T47D (cell line): ENCODE results near the gene RRAGC.

Experiments used
- DNase-seq, 2 experiments: peaks; one replicate each; pipeline versions ENCODE4 v3.0.0 to v3.0.0-alpha.2; 2011 to 2012; ENCODE audit warnings: low read depth in 1 of 2, low spot score in 1 of 2
- JUND ChIP-seq: IDR thresholded peaks from 2 replicates; pipeline ENCODE4 v1.6.1; 2012; ENCODE audit warnings: low read depth
- in situ Hi-C: cut with HindIII; loops from 2 replicates; pipeline ENCODE4 v1.10.0; 2016; ENCODE audit warnings: low sequenced_read_pairs, low pct_unique_long_range_greater_than_20kb

RRAGC gene, protein sequence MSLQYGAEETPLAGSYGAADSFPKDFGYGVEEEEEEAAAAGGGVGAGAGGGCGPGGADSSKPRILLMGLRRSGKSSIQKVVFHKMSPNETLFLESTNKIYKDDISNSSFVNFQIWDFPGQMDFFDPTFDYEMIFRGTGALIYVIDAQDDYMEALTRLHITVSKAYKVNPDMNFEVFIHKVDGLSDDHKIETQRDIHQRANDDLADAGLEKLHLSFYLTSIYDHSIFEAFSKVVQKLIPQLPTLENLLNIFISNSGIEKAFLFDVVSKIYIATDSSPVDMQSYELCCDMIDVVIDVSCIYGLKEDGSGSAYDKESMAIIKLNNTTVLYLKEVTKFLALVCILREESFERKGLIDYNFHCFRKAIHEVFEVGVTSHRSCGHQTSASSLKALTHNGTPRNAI

DNA sequence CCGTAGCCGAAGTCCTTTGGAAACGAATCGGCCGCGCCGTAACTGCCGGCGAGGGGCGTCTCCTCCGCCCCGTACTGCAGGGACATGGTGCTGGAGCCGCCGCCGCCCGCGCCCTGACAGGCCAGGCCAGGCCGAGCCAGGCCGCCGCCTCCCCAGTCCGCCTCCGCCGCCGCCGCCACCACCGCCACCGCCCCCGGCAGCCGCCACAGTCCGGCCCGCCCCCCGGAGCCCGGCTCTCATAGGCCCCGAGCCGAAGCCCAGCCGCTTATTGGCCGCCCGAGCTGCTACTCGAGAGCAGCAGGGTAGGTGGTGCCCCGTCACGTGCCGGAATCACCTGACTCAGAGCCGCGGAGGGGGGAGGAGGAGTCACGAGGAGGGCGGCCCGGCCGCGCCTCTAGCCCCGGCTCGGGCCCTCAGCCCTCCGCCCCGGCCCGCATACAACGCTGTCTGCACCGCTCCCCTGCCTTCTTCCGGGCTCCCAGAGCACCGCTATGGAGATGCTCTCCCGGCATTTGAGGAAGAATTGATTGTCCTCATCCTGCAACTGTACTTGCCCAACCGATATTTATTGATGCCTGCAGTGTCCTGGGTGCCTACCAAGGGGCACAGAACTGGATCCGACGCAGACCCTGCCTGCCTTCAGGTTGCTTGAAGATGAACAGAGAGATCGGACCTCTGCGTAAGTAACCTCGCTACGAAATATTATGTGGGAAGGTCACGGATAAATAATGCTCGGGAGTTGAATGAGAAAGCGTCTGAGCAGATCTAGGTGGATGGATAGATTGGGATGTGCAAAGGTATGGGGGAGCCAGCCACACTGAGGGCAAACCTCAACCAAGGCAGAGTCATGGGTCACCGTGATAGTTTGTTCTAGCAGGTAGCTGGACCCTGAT, at the start of gene RRAGC:
RRAGC (minus strand) TSS at position 212 of the 893 bp plus-strand sequence; CDS start at position 86, 126 bp downstream.
- TF ChIP-seq JUND = no peak
- peak; percentile 94 to 97 for DNase-seq
- in situ Hi-C loops = no loop called here

DNA sequence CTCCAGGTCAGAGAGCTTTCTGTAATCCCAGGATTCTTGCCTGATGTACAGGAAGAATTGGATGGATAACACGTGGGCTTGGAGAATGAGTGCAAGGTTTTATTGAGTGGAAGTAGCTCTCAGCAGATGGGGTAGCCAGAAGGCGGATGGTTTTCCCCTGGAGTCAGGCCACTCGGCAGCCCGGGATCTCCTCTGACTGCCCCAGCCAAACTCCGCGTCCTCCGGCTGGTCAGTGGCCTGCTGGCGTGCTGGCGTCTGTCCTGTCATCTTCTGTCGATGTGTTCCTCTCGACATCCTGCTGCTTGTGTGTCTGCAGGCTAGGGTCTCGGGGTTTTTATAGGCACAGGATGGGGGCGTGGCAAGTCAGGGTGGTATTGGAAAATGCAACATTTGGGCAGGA, 49.2 kb upstream of the RRAGC start:
- no peak for DNase-seq
- in situ Hi-C loops = no loop called here
- no peak for TF ChIP-seq JUND

DNA sequence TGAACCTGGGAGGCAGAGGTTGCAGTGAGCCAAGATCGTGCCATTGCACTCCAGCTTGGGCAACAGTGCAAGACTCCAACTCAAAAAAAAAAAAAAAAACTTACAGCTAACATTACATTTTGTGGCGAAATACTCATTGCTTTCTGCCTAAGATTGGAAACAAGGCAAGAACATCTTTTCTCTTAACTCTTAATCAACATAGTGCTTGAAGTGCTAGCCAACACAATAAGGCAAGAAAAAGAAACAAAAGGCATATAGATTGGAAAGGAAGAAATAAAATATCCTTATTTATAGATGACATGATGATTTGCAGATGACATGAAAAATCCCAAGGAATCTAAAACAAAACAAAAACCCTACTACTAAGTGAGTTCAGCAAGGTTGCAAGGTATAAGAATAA, 46.4 kb upstream of the RRAGC start:
- TF ChIP-seq JUND = no peak
- no peak for DNase-seq
- in situ Hi-C loops = no loop called here

DNA sequence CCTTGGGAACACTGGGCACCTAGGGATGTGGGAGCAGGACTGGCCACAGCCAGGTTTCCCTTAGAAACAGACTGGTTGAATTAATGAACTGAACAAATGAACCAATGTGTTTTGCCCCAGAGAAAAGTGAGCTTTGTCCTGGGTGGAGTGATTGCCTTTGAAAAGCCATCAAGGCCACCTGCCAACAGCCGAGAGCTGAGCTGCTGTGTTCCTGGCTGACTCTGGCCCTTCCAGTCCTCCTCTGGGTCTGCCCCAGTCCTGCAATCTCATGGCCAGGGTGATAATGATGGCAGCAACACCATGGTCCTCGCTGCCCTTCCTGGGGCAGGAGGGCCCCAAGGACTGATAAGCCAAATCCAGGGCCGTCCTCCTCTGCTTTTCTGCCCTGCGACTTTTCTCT, 40.0 kb upstream of the RRAGC start:
- in situ Hi-C loops = no loop called here
- TF ChIP-seq JUND = no peak

DNA sequence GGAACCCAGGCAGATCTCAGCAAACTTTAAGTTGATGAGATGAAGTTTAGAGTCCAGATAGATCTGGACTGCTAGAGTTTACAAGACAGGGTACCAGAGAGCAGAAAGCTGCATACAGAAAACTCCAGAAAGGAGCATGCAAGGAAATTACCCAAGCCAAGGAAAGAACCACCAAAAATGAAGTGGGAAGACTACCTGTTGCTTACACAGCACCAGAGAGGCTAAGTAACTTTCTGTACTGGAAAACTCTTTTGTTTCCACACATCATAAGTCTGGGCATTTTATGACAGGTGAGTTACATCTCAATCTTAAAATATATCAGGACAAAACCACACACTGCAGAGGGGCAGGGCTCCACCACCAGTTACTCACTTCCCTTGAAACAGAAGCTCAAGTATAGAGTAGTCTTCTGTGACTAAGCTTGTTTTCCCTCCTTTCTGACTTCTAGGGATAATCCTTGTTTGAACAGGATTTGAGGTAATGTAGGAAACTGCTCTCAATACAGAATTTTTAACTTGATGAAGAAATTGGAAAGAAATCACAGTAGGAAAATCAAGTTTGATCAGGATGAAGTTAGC, 39.2 kb upstream of the RRAGC start:
- DNase-seq = no peak
- in situ Hi-C loops = no loop called here
- TF ChIP-seq JUND = no peak

More for the DNA sequence above, 40.0 kb upstream of the RRAGC start:
- no peak for DNase-seq

DNA sequence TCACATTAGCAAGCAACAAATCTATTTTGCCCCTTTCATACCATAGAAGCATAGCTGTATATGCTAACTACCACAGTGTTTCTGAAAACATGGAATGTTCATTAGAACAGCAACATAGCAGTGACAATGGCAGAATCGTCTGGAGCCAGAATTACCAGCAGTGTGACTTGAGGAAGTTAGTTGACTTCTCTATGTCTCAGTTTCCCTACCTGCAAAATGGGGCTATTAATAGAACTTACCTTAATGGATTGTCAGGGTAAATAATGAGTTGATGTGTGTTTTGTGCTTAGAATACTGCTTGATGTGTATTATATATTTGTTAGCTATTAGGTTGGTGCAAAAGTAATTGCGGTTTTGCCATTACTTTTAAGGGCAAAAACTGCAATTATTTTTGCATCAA, 36.6 kb upstream of the RRAGC start:
- no peak for TF ChIP-seq JUND
- DNase-seq = no peak
- in situ Hi-C loops = no loop called here

DNA sequence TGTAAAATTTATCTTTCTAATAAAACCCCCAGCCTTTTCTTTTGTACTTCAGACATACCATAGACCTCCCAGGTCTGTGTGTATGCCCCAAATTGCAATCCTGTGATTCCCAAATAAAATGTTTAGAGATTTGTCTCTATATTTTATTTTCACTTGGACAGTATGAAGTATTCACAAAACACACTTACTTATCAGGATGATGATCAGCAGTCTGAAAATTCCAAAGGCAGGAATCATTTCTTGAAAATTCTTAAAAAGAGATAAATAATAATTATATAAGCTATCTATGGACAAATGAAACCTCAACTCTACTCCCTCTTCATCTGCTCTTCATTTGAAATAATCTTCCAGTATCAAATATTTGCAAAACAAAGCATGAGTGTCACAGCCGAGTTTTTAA, 33.4 kb upstream of the RRAGC start:
- TF ChIP-seq JUND = no peak
- DNase-seq = no peak
- in situ Hi-C loops = no loop called here

DNA sequence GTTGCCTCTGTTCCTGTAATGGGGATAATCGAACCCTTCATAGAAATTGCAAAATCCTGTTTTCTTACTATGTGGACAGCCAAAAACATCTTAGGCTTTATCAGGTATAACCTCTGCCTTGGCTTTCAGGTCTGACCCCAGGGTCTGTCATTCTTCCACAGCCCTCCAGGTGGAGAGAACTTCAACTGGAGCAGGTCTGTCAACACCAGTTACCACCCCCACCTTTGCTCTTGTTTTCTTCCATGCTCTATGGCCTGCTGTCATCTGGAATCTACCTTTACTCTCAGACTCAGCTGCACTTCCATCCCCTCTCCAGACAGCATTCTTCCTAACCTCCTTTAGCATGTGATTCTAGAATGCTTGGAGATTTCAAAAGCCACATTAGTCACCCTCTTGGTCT, 32.2 kb upstream of the RRAGC start:
- TF ChIP-seq JUND = no peak
- in situ Hi-C loops = no loop called here
- DNase-seq = no peak

DNA sequence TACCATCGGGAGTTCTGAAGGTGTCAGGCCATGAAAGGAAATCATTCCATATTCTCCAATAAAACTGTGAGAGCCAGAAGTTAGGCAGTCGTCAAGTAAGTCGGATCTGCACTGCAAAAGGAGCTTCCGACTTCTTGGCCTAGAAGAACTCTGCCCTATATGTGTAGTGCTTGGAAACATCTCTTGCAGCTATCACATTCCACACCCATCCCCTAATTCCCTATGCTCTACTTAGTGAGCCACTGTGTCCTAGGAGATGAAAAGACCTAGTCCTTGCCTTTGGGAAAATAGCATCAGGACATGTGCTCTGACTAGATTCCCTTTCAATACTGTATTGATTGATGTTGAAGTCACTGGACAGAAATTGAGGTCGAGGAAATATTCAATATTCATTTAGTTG, 30.0 kb upstream of the RRAGC start:
- no peak for TF ChIP-seq JUND
- in situ Hi-C loops = no loop called here
- no peak for DNase-seq

DNA sequence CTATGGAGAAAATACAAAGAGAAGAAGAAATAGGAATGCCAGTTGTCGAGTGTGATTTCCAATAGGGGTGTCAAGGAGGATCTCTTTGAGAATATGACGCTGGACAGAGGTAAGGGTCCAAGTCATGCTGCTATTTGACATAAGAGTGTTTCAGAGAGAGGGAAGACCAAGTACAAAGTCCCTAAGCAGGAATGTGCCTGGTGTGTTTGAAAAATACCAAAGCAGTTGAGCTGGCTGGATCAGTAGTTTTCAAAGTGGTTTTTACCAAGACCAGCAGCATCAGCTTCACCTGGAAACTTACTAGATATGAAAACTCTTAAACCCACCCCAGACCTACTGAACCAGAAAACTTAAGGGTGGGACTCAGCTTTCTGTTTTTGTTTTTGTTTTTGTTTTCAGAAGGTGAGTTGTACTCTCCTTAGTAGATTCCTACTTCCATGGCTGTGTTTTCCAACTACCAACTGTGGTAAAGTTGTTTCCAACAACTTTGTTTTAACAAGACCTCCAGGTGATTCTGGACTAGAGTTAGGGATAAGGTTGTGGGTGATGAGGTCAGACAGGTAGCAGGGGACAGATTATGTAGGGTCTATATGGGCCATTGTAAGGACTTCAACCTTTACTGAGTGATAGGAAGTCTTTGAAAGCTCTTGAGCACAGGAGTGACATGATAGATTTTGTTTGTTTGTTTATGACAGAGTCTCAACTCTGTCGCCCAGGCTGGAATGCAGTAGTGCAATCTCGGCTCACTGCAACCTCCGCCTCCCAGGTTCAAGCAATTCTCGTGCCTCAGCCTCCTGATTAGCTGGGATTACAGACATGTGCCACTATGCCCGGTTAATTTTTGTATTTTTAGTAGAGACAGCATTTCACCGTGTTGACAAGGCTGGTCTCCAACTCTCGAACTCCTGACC, 29.1 kb upstream of the RRAGC start:
- DNase-seq = no peak
- no peak for TF ChIP-seq JUND
- in situ Hi-C loops = no loop called here

DNA sequence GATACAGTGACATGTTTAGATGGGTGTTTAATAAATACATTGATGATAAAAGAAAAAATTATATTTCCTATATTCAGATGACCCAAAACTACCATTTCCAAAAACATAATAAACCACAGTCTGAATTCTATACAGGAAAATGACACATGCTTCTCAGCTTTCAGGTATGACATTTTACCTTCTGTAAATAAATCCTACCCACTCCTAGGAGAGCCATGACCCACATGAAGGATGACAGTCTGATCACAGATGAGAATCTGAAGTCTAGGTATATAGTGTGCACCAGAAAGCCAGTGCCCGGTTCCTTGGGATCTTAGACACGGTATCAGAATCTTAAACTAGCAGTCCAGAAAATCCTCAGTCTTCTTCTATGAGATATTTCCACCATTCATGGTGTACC, 25.5 kb upstream of the RRAGC start:
- TF ChIP-seq JUND = no peak
- in situ Hi-C loops = no loop called here
- no peak for DNase-seq

DNA sequence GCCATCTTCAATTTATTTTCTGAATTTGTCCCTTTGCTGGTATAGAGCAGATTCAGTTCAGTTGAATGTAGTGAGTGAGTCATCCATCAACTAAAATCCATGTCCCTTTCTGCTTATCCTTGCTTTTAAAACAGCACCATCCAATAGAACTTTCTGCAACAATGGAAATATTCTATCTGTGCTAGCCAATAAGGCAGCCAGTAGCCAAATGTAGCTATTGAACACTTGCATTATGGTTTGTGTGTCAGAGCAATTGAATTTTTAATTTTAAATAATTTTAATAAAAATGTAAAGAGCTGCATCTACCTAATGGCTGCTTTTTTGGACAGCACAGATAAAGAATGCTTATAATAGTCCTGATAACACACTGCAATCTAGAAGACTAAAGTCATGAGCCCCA, 21.9 kb upstream of the RRAGC start, which contains the start of gene GJA9:
GJA9 (minus strand) TSS at position 101 of the 400 bp plus-strand sequence. CDS start 5,489 bp downstream, outside the sequence.
- in situ Hi-C loops = no loop called here
- TF ChIP-seq JUND = no peak
- DNase-seq = no peak
